Activated T-cell treated with anti-CD3 and anti-CD28 coated beads, Interleukin-2, amount 50 U/mL, for 1 hour (primary cell): ENCODE results near the gene MYO3B.
"Not testable (repeated sequence)": the region's sequence is repeated elsewhere in the genome, so short reads cannot be mapped to it uniquely, and the experiment has no call there.

Experiments used
- DNase-seq: peaks from one replicate; pipeline ENCODE4 v3.0.0-alpha.2; 2020

MYO3B gene

DNA sequence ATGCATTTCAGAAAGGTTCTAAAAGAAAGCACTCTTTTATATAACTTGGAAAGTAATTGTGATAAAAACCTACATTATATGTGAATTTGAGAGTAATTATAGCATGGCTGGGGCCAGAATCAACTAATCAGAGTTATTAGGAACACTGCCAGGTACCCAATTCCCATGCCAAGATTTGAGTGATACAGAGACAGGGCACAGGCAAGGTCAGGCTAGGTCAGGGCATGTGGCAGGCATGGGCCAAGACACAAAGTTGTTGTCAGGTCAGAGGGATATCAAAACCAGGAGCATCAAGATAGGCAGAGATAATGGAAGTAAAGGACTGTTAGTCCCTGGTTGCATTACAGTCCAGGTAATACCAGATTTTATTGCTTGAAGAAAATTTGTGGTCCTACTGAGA lies 87.4 kb downstream of the MYO3B start:
- no peak for DNase-seq

DNA sequence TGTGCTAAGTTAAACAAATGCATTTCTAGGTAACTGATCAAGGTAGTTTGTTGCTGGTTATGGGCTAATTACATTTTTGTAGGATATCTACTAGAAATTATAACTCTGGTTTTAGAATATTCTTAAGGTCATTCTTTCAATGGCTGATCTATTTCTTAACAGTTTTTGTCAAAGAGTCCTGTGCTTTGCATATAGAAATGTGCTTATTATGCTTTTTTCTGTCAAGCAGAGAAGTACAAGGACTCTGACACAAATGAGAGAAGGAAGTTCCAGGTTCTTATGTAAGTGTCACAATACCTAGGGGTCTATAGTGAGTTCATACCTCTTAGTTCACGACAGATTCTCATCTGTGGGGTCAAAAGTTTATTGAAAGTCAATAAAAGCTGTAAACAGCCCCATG lies 88.4 kb downstream of the MYO3B start:
- DNase-seq = no peak

DNA sequence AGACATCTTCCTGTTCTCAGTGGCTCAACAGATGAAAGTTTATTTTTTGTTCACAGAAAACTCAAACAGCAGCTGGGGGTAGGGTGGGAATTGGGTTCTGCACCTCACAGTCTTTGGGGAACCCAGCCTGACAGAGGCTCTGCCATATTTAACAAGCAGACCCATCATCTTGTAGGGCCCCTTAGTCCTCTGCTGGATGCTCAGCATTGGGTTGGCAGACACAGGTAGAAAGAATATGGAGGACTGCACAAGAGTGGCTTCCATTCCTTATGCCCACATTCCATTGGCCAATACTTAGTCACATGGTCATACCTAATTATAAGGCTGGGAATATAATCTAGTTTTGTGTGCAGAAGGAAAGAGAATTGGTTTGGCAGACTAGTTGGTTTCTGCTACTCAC lies 89.1 kb downstream of the MYO3B start:
- DNase-seq = no peak

DNA sequence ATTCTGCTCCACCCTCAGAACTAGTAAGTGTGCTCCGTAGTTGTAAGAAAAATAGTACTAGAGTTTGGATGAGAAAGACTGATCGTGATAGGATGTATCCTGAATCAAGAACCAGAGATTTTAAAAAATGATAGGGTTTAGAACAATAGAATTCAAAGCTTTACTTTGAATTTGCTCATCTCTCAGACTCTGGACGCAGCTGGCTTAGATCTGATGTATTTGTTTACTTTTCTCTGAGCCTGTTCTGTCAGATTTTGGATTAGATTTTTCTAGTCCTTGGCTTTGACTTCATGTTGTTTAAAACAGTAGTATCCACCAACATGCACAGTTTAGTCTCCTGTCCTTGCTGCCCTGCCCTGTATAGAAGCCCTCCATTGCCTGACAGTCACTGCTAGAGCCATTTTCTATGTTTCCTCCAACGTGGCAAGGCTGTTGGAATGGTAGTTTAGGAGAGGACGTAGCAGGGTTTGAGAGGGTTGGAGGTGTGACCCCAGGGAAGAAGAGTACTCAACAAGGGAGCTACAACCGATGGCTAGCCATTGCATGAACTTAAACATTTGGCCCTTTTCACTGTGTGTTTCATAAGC lies 92.4 kb downstream of the MYO3B start:
- DNase-seq = no peak

DNA sequence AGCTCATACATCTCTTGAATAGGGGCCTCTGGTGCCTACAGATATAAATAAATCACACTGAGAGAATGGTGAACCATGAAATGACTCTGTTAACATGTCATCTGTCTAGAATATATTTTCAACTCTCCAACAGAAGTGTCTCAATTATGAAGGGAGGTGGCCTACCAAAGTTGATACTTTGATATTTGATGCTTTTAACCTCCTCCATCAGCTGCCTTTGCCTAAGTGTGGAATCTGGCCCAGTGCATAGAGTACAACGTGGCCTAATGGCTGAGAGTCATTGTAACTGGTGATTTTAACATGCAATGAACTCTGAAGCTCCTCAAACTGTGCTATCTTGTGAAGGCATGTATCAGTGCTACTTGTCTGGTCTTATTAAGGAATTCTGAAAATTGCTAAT lies 93.4 kb downstream of the MYO3B start:
- DNase-seq = no peak

DNA sequence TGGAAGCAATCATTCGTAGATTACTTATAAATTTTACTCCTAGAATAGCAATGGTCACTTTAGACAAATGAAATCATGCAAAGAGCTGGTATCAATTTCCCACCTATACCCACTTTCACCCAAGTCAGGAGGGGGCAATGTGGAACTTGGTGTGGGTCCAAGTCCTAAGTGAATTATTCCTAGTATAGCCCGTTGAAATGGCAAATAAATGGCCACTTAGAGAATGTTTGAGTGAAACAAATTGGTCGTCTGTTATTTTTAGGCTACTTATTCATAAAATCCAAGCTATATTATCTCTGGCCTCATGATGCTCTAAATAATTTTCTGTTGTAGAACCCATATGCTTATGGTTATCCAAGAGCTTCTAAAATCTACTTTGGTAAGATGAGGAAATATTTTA lies 98.1 kb downstream of the MYO3B start:
- no peak for DNase-seq

DNA sequence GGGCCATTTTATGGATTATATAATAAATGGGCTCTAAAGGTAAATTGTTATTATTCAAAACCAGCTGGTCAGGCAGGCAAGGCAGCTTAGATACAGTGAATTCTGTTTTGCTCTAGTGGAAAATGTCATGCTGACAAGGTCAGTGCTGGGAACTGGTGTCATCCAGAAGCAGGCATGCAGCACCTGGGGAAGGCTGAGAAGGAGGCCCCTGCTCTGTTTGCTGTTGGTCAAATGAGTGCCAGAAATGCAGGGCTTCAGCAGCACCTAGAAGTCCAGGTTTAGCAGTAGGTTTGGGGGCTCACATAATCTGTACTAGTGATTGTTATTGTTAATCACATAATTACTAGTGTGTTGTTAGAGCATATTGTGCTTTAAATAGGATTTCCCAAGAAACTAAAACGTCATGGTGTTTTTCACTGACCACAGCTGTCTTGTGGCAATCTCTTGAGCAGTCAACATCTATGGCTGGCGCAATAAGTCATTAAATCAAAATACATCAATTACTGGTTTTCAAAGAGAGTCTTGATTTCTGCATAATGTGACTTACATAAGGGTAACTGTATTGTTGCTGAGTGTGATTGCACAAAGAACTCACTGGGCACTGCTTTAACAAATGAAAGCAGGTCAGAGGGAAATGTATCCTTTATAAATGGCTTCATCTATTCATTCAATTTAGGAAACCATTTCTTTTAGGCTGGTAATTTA lies 99.1 kb downstream of the MYO3B start:
- no peak for DNase-seq

DNA sequence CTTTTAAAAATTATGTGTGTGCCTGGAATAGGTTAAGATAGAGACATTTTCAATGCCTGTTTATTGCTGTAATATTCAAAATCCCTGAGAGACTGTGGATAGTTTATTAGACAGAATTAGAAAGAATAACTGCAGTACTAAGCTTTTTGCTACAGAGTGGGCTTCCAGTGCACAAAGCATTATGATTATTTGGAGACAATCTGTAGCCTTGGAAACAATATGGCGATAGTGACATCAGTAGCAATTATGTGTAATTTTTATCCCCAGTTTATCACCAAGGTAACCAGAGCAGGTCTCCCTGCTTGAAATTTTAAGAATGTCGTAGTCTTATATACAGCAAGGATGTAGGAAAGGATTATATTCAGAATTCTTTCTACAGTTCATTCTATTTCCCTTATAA lies 100.0 kb downstream of the MYO3B start:
- DNase-seq = no peak

DNA sequence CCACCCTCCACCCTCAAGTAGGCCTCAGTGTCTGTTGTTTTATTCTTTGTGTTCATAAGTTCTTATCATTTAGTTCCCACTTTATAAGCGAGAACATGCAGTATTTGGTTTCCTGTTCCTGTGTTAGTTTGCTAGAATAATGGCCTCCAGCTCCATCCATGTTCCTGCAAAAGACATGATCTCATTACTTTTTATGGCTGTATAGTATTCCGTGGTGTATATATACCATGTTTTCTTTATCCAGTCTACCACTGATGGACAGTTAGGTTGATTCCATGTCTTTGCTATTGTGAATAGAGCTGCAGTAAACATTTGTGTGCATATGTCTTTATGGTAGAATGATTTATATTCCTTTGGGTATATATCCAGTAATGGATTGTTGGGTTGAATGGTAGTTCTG lies 101.7 kb downstream of the MYO3B start:
- DNase-seq = not testable (repeated sequence)

DNA sequence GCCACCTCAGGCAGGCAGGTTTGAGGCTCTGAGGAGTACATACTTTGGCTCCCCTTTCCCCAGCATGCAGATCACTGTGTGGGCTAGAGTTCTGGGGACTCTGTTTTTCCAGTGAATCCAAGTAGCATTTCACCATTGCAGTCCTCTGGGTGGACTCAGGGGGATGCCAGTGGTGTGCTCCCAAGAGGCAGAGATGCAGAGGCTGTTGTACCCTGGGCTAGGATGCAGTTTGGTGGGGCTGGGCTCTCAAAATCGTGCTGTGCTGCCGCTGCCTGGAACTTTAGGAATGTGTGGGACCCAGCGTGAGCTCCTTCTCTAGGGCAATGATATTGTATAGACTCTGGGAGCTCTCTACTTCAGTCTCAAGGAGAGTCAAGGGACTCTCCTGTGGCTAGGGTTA lies 104.9 kb downstream of the MYO3B start:
- no peak for DNase-seq

DNA sequence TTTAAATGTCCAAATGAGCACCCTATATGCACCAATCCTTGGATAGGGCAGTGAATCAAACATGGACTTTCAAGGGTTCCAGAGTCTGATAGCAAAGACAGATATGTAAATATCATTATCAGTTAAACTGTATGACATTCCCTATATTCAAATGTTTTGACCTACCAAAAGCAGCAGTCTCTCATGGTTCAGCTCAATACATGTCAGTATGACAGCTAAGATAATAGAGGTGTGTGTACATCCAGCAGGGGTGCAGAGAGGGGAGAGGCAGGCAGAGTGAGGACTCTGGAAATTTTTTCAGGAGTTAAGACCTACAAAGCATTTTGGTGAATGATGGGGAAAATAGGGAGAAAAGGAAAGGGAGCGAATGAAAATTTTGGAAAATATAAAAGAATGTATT lies 106.3 kb downstream of the MYO3B start:
- DNase-seq = no peak

DNA sequence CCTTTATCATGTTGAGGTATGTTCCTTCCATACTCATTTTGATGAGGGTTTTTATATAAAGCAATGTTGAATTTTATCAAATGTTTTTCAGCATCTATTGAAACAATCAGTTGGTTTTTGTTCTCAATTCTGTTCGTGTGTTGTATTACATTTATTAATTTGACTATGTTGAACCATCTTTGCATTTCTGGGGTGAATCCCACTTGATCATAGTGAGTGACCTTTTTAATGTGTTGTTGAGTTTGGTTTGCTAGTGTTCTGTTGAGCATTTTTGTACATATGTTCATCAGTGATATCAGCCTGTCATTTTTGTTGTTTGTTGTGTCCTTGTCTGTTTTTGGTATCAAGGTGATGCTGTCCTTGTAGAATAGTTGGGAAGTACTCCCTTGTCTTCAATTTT lies 110.9 kb downstream of the MYO3B start:
- no peak for DNase-seq

DNA sequence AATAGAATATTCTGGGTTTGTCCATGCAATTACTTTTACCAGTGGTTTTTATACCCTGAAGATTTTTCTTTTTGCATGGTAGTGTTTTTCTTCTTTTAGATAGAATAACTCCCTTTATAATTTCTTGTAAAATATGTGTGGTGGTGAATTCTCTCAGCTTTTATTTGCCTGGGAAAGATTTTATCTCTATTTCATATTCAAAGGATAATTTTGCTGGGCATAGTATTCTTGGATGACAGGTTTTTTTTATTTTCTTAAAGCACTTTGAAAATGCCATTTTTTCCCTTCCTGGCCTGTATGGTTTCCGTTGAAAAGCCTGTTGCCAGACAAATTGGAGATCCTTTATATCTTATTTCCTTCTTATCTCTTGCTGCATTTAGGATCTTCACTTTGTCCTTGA lies 113.5 kb downstream of the MYO3B start:
- DNase-seq = no peak

DNA sequence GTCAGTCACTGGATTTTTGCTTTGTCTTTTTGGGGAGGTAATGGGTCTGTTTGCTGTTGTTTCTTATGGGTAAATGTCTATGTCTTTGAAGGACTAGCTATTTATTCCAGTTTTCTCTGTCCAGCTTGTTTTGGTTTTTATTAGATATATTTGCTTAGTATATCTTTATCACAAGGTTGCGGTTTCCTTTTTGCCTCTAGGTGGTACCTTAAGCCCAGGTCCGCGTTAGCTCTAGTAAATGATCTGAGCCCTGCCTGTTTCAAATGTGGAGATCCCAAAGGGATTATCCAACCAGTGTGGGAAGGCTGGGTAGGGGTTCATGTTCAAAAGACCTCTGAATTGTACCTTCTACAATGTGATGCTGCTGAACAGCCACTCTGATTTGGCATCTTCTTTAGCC lies 114.5 kb downstream of the MYO3B start:
- DNase-seq = no peak

DNA sequence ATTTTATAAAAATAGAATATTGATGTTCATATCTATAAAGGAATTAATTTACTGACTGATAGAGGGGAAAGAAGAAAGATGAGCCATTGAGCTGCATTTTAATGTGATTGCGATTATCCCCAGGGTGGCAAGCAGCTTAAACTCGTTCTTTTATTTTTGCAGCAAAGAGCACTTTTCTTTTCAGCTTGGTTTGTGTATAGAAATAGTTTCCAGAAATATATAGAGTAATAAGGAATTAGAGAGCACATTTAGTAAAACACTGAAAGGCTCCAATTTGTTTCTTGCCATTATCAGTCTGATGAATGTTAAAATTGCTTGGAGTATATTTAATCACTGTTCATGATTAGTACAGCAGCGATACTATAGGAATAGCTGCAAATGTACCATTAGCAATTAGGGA lies 119.5 kb downstream of the MYO3B start:
- DNase-seq = no peak

DNA sequence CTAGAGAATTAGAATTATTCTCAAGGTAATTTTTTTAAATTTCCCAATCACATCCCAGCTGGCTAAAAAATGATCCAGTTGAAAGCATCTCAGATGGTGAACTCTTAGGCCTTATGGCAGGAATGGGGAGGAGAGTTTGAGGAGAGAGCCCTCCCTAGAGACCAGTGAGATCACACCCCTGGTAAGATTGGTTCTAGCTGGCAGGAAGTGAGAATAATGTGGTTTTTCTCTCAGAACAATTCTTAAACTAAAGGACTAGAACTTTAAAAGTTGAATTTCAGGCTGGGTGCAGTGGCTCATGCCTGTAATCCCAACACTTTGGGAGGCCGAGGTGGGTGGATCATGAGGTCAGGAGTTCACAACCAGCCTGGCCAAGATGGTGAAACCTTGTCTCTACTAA lies 120.2 kb downstream of the MYO3B start:
- DNase-seq = no peak

DNA sequence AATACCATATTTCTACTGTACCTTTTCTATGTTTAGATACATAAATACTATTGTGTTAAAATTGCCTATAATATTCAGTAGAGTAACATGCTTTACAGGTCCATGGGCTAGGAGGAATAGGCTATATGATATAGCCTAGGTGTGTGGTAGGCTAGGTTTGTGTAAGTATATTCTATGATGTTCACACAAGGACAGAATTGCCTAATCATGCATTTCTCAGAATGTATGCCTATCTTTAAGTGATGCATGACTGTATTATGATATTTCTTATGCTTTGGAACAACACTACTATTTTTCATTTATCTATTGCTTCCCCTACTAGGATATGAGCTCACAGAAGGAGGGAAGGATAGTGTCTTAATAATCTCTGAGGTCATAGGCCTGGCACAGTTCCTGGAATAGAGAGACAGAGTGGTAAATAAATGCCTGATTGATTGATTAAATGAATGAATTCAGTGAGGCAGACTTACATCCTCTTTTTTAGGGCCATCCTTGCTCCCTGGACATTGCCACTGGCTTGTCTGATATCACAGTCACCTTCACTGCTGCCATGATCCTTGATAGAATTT lies 121.0 kb downstream of the MYO3B start:
- no peak for DNase-seq

DNA sequence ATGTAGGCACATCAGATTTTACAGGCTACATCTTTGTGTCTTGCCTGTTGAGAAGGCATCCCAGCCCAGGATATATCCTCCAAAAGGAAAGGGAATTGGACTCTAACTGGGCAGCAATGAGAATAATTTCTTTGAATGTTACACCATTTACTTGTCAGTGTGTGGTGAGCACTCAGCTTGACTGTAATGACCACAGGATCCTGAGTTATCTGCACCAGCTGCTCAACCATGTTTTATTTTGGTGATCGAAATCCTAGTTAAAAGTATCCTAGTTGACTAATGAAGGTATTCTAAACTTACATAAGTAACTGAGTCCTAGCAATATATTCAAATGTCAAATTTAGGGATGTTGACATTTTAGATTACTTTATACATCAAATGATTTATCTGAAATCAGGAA lies 123.0 kb downstream of the MYO3B start:
- no peak for DNase-seq

DNA sequence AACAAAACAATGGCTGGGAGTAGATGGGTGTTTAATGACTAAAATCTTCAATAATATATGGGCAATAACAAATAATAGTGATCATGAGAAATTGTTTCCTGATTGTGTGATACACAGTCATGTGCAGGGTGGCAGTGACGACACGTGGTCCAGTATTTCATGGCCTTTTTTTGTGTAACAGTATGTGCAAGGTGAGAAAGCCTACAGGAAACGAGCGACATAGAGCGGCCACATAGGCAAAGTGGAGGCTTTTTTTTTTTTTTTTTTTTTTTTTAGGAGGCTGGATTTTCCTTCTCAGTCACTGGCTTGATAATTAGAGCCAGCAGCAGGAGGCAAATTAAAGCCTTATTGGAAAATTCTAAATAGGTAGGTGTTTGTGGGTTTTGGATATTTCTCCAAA lies 123.7 kb downstream of the MYO3B start:
- no peak for DNase-seq

DNA sequence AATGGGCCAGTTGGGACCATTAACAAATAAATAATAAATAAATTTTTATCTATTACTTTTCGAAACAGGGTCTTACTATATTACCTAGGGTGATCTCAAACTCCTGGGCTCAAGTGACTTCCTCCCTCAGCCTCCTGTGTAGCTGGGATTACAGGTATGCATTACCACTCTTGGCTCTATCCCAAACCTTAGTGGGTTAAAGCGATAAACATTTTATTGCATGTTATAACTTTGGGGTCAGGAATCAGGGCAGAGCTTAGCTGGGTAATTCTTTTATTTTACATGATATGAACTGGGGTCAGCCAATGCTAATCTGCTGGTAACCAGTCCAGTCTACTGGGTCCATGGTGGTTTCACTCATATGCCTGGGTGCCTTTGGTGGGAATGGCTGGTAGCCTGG lies 127.8 kb downstream of the MYO3B start:
- DNase-seq = no peak

DNA sequence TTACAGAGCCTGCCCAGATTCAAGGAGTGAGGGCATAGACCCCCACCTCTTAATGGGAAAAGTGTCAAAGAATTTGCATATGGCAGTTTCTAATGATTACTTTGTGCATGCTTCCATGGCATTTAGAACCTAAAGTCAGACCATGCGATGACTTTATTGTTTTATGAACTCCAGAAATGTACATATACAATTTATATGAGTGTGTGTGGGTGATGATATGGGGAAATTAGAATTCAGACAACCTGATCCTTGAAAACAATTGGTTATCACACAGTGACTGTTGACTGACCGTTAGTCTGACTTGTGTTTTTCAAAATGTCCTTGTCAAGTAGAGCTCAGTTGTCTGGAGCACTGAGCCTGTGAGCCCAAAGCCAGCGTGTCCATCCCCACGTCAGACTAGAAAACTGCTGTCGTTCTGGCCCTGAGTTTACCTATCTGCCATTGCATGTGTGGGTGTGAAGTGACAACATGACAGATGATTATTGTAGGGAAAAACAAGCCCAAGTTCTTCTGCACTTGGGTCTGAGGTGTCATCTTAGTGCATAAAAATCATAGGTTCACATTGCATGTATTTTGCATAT lies 128.4 kb downstream of the MYO3B start:
- DNase-seq = no peak

DNA sequence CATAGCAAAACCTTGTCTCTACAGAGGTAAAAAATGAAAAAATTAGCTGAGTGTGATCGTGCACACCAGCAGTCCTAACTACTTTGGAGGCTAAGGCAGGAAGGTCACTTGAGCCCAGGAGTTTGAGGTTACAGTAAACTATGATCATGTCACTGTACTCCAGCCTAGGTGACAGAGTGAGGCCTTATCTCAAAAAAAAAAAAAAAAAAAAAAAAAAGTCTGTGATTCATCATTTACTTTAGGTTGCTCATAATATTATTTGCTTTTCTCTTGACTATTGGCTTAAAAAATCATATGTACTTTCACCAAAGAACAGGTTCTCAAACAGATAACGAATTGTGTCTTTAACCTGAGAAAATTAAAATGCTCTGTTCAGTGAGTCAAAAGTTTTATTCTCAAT lies 129.1 kb downstream of the MYO3B start:
- DNase-seq = no peak

DNA sequence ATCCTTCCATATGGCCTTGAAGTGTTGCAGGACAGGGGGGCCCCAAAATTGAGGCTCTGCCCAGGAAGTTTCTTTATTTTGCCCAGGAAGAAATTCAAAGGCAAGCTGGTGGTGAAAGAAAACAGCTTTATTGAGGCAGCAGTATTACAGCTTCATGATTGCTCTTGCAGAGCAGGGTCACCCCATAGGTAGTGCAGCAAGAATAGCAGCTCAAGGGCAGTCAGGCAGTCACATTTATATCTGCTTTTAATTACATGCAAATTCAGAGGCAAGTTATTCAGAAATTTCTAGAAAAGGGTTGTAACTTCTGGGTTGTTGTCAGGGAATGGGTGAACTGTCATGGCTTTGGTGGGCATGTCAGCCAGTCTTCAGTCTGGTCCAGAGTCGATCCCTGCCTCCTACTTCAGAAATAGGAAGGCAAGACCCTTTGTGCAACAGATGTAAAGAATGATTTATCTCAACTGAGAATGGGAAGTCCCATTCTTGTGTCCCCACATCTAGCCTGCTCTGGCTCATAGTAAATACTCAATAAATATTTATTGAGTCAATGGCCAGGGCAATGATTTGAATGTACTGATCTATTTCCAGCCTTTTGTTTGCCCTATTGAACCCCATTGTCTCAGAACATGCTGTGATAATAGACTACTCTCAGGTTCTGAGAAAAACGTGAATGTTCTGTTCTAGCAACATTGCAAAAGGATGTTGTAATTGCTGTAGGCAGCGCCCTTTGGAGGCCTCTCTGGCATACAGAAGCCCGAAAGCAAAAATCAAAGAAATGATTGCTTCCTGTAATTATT lies 129.8 kb downstream of the MYO3B start:
- DNase-seq = no peak
